GM21360 (cell line): ENCODE data around the gene GRAMD4.
"Not testable (repeated sequence)": the region's sequence is repeated elsewhere in the genome, so short reads cannot be mapped to it uniquely, and the experiment has no call there.

Source experiments
- ATAC-seq: cut with Tn5 transposase; IDR thresholded peaks from one replicate; pipeline ENCODE4 v1.9.1; 2021; ENCODE audit warnings: mild to moderate bottlenecking, moderate library complexity; ENCODE audit not compliant: unreplicated experiment

The GRAMD4 gene

DNA sequence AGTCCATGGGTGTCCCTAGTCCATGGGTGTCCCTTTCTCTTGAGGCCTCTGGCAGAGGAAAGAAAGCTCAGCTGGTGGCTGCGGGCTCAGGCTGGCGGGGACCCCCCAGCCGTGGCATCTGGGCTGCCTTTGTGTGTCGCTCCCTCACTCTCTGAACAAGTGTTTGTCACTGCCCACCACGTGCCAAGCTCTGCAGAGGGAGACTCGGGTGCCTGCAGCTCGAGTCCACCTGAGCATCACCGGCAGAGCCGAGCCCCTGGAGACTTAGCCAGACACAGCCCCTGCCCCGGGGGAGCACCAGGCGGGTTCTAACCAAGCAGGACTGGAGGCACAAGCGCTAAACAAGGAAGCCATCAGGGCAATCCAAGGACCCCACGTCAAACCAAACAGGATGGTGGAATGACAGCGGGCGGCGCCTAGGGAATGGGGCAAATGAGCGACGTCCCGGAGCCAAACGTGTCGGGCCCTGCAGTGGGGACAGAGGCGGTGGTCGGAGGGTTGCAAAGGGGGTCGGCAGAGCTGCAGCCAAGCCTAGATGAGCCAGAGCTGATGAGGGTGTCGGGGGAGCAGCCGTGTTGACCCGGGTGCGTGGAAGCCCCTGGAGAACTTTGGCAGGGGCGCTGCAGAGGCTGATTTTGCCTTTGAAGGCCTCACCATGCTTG, 2.1 kb upstream of the GRAMD4 start:
- ATAC-seq, result no peak

DNA sequence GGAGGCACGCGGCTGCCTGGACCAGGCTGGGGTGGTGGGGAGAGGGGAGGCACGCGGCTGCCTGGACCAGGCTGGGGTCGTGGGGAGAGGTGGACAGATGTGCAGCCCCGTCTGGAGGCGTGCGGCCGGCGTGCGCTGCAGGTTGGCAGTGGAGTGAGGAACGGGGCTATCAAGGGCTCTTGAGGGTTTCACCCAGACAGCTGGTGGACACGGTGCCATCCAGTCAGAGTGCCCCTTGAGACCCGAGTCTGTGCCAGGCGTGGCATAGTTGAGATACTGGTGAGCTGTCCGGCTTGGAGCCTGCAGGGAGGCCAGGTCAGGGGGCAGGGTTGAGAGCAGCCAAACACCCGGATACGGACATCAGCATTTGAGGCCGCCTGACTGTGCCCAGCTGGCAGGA, 1.5 kb upstream of the GRAMD4 start:
- ATAC-seq, result no peak

DNA sequence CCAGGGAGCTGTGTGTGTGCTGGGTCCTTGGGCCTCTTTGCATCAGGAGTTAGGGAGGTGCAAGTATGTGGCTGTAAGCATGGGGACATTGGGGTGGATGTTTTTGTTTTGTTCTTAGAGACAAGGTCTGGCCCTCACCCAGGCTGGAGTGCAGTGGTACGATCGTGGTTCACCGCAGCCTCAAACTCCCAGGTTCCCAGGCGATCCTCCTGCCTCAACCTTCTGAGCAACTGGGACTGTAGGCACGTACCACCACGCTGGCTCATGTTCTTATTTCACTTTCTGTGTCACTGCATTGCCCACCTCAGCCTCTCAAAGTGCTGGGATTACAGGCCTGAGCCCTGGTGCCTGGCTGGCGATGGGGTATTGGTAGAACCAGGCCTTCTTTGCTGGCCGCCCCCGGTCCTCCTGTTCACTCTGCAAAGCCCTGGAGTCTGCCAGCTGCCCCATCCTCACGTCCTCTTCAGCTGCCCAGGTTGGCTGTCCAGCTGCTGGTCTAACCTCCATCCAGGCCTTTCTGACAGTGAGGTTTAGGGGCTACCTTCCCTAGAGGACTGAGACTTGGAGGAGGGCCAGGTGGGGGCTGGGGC, 851 bp upstream of the GRAMD4 start:
- no peak for ATAC-seq

DNA sequence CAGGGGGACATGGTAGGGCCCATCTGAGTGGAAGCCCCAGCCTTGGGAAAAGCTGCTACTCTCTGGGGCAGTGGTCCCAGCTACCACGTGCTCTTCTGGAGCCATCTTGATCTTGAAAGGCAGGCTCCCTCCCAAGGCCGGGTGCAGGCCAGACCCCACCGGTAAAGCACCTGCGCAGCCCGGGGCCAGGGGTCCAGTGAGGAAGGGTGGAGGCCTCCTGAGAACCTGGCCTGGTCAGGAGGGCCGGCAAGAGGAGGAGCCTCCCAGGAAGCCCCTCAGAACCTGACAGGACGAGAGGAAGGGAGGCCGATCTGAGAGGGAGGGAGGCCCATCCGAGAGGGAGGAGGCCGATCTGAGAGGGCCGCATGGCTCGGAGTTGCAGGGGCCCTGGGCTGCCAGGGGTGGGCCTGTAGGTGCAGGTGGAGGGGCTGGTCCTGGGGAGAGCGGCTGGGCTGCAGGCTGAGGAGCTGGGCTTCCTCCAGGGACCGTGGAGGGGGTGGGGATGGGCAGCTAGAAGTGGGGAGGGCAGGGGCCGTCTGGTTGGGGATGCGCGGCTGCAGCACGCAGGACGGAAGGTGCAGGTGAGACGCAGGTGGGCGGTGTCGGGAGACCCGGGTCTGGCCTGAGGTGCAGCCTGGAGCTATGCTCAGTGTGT, 529 bp downstream of the GRAMD4 start:
- no peak for ATAC-seq

DNA sequence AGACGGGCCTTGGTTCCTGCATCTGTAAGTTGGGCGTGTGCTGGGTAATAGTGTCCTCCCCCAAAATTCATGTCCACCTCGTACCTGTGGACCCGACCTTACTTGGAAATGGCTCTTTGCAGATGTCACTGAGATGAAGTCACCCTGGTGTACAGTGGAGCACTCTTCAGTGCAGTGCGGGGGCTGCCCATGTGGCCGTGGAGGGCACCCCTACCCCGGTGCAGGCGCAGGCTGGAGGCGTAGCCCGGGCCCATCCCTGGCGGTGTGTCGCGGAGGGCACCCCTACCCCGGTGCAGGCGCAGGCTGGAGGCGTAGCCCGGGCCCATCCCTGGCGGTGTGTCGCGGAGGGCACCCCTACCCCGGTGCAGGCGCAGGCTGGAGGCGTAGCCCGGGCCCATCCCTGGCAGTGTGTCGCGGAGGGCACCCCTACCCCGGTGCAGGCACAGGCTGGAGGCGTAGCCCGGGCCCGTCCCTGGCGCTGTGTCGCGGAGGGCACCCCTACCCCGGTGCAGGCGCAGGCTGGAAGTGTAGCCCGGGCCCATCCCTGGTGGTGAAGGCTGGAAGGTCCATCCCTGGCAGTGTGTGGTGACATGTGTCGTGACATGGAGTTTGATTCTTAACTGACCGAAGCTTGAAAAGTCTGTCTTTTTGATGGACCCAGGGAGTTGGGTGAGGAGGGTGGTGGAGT, 1.2 kb downstream of the GRAMD4 start:
- not testable (repeated sequence) for ATAC-seq

DNA sequence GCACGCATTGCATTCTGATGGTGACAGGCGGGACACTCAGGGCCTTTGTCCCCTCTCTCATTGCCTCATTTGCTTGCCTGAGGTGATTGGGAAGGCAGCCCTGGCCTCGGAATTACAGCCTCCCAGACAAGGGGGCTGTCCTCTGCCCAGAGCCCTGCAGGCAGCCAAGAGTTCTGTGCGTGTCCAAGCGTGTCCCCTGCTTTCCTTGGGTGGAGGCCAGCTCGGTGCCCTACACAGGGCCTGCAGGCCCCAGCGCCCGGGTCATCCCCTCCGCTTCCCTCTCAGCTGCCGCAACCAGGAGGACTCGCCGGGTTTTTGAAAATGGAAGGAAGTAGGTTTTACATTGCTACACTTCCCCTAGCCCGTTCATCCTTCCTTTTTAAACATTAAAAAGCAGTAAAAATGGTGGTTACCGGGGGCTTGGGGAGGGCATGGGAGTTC, 1.9 kb downstream of the GRAMD4 start:
- no peak for ATAC-seq

DNA sequence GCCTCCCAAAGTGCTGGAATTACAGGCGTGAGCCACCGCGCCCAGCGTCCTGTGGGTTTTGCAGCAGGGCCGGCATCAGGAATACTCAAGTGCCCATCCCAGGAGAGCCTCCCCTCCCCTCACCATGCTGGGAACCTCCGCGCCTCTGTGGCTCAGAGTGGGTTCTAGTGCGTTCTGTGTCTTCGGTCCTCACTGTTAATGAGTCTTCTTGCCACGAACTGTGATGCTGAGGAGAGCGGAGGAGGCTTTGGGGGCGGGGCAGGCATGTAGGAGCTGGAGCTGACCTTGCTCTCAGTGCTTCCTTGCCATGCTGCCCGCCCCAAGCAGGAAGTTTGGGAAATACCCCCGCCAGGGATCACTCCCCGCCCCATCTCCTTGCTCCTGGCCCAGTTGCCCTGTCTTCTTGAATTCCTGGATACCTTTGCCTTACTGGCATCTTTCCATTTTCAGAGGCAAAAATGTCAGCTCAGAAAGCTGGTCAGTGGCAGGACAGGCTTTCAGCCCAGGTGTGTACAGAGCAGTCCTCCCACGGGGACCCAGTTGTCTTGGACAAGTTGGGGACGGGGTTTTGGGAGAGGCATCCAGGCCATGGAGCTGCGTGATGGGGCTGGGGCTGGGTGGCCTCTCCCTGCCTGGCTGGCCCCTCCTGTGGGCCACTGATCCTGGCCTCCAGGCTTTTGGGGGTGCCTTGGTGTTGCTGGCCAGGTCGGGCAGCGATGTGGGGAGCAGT, 5.1 kb downstream of the GRAMD4 start:
- no peak for ATAC-seq

DNA sequence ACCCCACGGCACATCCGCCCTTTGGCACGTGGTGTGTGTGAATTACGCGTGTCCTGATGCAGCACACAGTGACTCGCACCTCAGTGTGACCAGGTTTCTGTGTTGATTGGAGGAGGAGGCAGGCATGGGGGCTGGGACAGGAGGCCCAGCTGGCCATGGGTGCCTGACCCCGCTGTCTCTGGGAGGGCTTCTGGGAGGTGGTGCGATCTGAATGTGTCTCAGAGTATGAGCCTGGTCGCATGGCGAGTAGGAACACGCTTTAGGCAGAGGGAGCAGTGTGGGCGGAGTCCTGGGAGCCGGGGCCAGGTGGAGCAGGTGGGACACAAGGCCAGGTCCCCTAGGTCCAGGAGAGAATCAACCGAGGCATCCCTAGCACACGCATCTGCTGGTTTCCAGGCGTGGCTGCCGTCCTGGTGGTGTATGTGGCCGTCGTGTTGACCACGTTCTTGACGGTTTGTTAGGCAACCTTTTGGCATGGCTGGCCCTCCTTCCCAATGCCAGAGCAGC, 5.7 kb downstream of the GRAMD4 start:
- no peak for ATAC-seq

DNA sequence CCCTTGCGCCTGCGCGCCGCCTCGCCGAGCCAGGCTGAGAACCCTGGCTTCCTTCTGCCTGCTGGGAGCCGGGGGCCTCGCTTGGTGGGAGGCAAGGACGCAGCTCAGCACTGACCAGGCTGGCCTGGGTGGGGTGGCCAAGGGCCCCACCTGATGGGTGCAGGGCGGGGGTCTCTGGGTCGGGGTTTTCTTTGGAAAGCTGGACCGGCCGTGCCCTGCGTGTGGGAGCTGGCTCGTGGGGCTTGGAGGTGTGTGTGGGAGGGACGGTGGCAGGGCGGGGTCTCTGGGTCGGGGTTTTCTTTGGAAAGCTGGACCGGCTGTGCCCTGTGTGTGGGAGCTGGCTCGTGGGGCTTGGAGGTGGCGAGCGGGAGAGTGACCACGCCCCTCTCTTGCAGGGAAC, 6.2 kb downstream of the GRAMD4 start:
- no peak for ATAC-seq

DNA sequence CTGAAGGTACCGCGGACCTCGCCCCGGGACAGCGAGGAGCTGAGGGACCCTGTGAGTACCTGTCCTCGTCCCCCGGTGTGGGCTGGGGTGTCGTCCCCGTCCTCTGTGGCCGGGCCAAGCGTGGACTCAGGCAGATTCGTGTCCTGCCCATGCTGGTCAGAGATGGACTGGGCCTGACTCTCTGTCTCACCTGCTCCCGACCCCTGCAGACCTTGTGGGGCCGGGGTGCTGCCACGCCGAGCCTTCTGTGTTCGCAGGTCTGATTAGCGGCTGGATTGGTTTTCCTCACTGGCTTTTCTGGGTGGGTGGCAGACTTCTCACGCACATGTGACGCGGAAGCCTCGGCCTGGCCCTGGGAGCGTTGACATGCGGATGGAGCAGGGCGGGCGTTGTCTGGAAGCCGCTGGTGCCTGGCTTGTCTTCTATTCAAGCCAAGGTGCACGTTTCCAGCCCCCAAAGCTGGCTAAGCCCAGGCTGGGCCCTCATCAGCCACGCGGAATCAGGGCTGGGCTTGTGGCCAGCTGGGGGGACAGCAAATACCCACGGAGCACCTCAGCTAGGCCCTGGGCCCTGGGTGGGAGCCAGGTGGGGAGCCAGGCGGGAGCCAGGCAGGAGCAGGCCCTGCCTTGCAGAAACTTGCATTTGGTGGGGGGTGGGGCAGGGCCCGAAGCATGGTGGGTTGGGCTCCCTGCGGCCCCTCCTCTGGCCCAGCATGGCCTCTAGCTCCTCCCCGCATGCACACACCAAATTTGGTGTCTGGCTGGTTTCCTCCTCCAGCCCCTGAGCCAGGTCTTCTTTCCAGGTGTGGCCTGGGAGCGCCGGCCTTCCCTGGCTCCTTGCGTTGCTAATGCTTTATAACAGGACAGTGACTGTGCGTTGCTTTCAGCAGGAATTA, 7.0 kb downstream of the GRAMD4 start:
- no peak for ATAC-seq

DNA sequence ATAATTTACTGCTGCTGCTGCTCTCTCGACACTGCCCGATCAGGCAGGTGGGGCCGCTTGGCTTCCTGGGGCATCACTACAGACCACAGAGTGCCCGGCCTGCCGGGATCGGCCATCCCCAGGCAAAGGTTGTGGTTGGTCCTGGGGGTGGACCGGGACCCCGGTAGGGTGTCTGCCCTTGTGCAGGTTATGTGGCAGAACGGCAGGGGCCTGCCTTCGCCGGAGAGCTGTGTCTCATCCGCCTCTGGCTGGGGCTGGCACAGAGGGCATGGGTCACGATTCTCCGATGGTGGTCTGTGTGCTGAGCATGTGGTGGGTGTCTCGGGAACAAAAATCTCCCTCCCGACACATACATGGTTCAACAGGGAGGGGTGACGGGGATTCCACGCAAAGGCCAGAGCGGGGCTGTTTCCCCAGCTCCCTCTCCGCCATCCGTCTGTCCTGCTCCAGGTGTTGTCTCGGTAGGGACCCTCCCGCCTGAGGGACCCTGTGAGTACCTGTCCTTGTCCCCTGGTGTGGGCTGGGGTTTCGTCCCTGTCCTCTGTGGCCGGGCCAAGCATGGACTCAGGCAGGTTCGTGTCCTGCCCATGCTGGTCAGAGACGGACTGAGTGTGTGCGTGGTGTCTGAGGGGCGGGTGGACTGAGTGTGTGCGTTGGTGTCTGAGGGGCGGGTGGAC, 7.8 kb downstream of the GRAMD4 start:
- no peak for ATAC-seq

DNA sequence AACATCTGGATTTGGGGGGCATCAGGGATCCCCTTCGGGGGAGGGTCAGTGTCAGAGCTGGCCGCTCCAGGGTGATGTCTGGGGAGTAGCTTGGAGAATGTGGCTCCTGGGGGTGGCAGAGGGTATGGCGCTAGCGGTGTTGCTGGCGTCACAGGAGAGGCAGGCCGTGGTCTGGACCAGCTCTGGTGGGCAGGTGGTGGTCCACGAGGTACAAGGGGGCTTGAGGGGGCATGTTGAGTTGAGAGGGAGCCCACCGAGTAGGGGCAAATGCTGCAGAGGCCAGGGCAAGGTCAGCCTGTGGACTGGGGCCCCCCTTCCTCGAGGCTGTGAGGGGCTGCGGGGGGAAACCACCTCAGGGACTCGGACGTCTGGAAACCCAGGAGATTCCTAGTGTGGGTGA, 8.6 kb downstream of the GRAMD4 start:
- no peak for ATAC-seq

DNA sequence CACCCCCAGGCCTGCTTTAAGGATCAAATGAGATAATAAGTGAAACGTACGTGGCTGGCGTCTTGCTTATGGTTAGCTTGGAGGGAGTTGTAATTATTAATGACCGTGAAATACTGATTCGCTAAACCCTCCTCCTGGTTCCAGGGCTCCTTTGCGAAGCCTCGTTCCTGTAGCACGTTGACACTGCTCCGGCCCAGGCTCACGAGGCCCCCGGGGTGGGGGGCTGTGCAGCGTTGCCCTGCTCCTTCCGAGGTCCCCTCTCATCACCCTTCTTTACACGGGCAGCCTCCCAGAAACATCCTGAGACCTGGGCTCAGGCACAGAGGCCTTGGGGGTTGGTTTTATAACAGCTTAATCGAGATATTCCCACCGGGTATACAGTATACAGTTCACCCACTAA, 9.1 kb downstream of the GRAMD4 start:
- ATAC-seq, result no peak

DNA sequence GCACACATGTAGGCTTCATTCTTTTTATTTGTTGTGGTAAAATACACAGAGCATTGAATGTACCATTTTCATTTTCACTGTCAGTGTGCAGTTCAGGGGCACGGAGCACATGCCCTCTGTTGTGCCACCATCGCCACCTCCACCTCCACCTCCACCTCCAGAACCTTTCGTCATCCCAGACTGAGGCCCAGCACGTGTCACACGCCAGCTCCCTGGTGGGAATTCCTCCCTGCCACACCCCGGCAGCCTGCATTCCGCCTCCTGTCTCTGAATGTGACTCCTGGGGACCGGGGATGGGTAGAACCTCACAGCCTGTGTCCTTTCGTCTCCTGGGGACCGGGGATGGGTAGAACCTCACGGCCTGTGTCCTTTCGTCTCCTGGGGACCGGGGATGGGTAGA, 10.9 kb downstream of the GRAMD4 start:
- no peak for ATAC-seq

DNA sequence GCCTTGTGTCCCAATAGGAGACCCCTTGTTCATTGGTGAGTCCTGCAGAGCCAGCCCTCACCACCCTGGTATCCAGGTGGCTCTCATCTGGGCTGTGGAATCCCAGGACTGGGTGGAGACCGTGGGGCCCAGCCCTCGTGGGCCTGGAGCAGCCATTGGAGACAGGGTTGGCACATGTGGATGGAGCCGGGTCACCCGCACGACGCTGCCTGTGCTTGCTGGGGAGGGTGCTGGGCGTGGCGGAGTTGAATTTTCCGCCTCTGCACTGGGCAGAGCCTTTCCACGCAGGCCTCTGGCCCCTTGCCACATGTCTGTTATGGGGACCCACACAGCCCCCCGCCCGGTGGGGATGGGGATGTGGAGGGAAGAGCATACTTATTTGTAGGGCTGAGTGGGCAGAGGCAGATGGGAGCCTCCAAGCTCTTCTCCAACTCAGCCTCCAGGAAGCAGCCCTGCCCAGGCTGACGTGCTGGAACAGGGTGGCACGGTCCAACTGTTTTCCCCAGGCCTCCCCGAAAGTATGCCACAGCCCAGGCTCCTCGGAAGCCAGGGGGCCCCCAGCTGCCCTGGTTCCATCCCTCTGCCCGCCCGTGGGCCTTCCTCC, 12.6 kb downstream of the GRAMD4 start:
- no peak for ATAC-seq

DNA sequence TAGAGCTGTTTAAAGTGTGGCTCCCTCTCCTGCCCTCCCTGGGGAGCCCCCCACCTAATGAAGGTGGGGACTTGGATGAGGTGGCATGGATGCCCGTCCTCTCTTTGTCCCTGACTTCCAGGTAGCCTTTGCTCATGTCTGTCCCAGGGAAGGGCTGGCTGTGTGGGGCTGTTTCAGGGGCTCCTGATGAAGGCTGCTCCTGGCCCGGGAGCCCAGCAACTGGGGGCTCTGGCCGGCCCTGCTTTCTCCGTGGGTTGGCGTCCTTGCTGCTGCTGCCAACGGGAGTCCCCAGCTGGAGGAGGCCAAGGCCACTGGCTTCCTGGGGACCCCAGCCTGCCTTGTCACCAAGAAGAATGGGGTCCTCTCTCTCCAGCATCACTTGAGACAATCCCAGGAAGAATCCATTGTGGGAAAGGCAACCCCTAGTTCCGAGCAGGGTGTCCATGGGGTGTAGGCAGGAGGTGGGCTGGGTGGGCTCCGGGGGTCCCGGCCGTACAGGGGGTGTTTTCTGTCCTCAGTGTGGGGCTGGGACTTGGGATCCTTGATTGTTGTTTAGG, 13.2 kb downstream of the GRAMD4 start:
- no peak for ATAC-seq

DNA sequence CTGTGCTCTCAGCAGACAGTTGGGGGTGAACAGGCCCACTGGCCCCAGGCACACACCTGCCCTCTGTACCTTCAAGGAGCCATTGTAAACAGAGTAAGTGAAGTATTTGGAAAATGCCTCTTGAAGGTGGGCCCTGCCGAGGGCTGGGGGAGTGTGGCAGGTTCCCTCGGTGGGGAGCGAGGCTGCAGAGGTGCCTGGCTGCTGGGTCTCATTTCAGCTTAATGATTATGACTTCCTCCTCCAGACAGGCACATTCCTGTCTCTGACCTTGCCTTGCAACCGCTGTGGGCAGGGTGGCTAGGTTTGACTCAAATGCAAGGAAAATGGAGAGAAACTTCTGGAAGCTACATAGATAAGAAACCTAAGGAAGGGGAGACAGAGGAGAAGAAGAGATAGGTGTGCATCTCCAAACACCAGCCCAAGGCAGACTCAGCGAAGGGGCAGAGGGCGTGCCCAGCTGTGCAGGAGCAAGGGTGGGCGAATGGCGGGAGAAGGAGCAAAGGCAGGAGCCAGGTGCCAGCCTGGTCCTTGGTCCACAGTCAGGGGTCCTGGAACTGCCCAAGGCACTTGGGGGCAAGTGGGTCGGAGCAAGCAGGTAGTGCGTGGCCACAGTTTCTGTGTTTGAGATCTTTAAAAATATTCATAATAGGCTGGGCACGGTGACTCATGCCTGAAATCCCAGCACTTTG, 14.0 kb downstream of the GRAMD4 start:
- no peak for ATAC-seq
